GM19467 (cell line): ENCODE measurements around the gene PPP3CA.
A peak's percentile ranks its signal among the peaks of the same experiment; 100 is the strongest.
"Not testable (repeated sequence)": the region's sequence is repeated elsewhere in the genome, so short reads cannot be mapped to it uniquely, and the experiment has no call there.

Experiments used
- ATAC-seq: cut with Tn5 transposase; IDR thresholded peaks from one replicate; pipeline ENCODE4 v1.9.1; 2021; ENCODE audit warnings: mild to moderate bottlenecking, moderate library complexity; ENCODE audit not compliant: unreplicated experiment

PPP3CA gene

GRCh38 chr4:101258883-101259282 lies 88.4 kb downstream of the PPP3CA start:
- ATAC-seq = no peak

GRCh38 chr4:101256222-101256621 lies 91.1 kb downstream of the PPP3CA start:
- ATAC-seq = no peak

GRCh38 chr4:101254776-101255175 lies 92.5 kb downstream of the PPP3CA start:
- ATAC-seq = no peak

- ATAC-seq = no peak
Measured at GRCh38 chr4:101253121-101253520, 94.2 kb downstream of the PPP3CA start.

GRCh38 chr4:101252721-101253120 lies 94.6 kb downstream of the PPP3CA start:
- ATAC-seq = peak; percentile 50

GRCh38 chr4:101251261-101251660 lies 96.1 kb downstream of the PPP3CA start:
- ATAC-seq = no peak

GRCh38 chr4:101244349-101244748 lies 103.0 kb downstream of the PPP3CA start:
- ATAC-seq = no peak

GRCh38 chr4:101242441-101242840 lies 104.9 kb downstream of the PPP3CA start:
- ATAC-seq = no peak

GRCh38 chr4:101240099-101240498 lies 107.2 kb downstream of the PPP3CA start:
- no peak for ATAC-seq

GRCh38 chr4:101239665-101240064 lies 107.7 kb downstream of the PPP3CA start:
- no peak for ATAC-seq

GRCh38 chr4:101238706-101239105 lies 108.6 kb downstream of the PPP3CA start:
- ATAC-seq = no peak

GRCh38 chr4:101237773-101238172 lies 109.6 kb downstream of the PPP3CA start:
- no peak for ATAC-seq

- ATAC-seq = no peak
Measured at GRCh38 chr4:101236097-101236496, 111.2 kb downstream of the PPP3CA start.

GRCh38 chr4:101234141-101234540 lies 113.2 kb downstream of the PPP3CA start:
- ATAC-seq = not testable (repeated sequence)

- no peak for ATAC-seq
Measured at GRCh38 chr4:101232074-101232776, 115.1 kb downstream of the PPP3CA start.

- no peak for ATAC-seq
Measured at GRCh38 chr4:101230801-101231426, 116.4 kb downstream of the PPP3CA start.

- no peak for ATAC-seq
Measured at GRCh38 chr4:101229116-101229515, 118.2 kb downstream of the PPP3CA start.

GRCh38 chr4:101227715-101228114 lies 119.6 kb downstream of the PPP3CA start:
- ATAC-seq = no peak

GRCh38 chr4:101224358-101225218 lies 122.7 kb downstream of the PPP3CA start:
- no peak for ATAC-seq

GRCh38 chr4:101222156-101222845 lies 125.0 kb downstream of the PPP3CA start:
- no peak for ATAC-seq

GRCh38 chr4:101221294-101221693 lies 126.0 kb downstream of the PPP3CA start:
- ATAC-seq = no peak
